ENCODE data around the gene JAK1. TPM values are rescaled to one million over a fixed set of nuclear protein-coding genes. Genes with fewer than 3 reads are reported as not detected.
"Not testable (repeated sequence)": the region's sequence is repeated elsewhere in the genome, so short reads cannot be mapped to it uniquely, and the experiment has no call there.

JAK1 gene
- total RNA-seq, 1 donor from 2014 or later = 55.8 TPM

GRCh38 chr1:64935551-64936155 is 30.7 kb downstream of the JAK1 start:
- DNase-seq (ENCODE audit: low read depth) = no peak
- no peak for TF ChIP-seq CTCF (IDR thresholded peaks at IDR 0.05; ENCODE audit: insufficient read depth, low read length, severe bottlenecking)
- H3K36me3 ChIP-seq (ENCODE audit: control insufficient read depth, insufficient read depth, low read length) = no peaks in the 10 kb centered on the region
- no peak for FAIRE-seq
- no peaks in the 10 kb centered on the region for H3K27me3 ChIP-seq (ENCODE audit: control insufficient read depth, insufficient read depth, low read length)
- no peak overlapping the region for H3K4me3 ChIP-seq (ENCODE audit: low read depth, low read length)

- no peaks in the 10 kb centered on the region for H3K36me3 ChIP-seq (ENCODE audit: control insufficient read depth, insufficient read depth, low read length)
- TF ChIP-seq CTCF (IDR thresholded peaks at IDR 0.05; ENCODE audit: insufficient read depth, low read length, severe bottlenecking) = no peak
- FAIRE-seq = no peak
- no peak for DNase-seq (ENCODE audit: low read depth)
- H3K27me3 ChIP-seq (ENCODE audit: control insufficient read depth, insufficient read depth, low read length) = no peaks in the 10 kb centered on the region
- no peak overlapping the region for H3K4me3 ChIP-seq (ENCODE audit: low read depth, low read length)
Measured at GRCh38 chr1:64934878-64935275, 31.5 kb downstream of the JAK1 start.

GRCh38 chr1:64934115-64934877 is 32.1 kb downstream of the JAK1 start:
- peak; percentile 62 for DNase-seq (ENCODE audit: low read depth)
- no peak overlapping the region for H3K4me3 ChIP-seq (ENCODE audit: low read depth, low read length)
- TF ChIP-seq CTCF (IDR thresholded peaks at IDR 0.05; ENCODE audit: insufficient read depth, low read length, severe bottlenecking) = no peak
- FAIRE-seq = no peak
- H3K36me3 ChIP-seq (ENCODE audit: control insufficient read depth, insufficient read depth, low read length) = no peaks in the 10 kb centered on the region
- H3K27me3 ChIP-seq (ENCODE audit: control insufficient read depth, insufficient read depth, low read length) = no peaks in the 10 kb centered on the region

- no peaks in the 10 kb centered on the region for H3K36me3 ChIP-seq (ENCODE audit: control insufficient read depth, insufficient read depth, low read length)
- FAIRE-seq (no peak), DNase-seq (ENCODE audit: low read depth) (no peak)
Measured at GRCh38 chr1:64933296-64934070, 32.9 kb downstream of the JAK1 start.

GRCh38 chr1:64932962-64933295 is 33.4 kb downstream of the JAK1 start:
- Histone ChIP-seq H3K27me3 (ENCODE audit: control insufficient read depth, insufficient read depth, low read length) (no peaks in the 10 kb centered on the region), H3K4me3 (ENCODE audit: low read depth, low read length) (no peak overlapping the region), H3K36me3 (ENCODE audit: control insufficient read depth, insufficient read depth, low read length) (no peaks in the 10 kb centered on the region)
- no peak for TF ChIP-seq CTCF (IDR thresholded peaks at IDR 0.05; ENCODE audit: insufficient read depth, low read length, severe bottlenecking)
- DNase-seq (ENCODE audit: low read depth) (no peak), FAIRE-seq (no peak)

More at GRCh38 chr1:64933296-64934070, 32.9 kb downstream of the JAK1 start:
- Histone ChIP-seq H3K4me3 (ENCODE audit: low read depth, low read length) (no peak overlapping the region), H3K27me3 (ENCODE audit: control insufficient read depth, insufficient read depth, low read length) (no peaks in the 10 kb centered on the region)
- no peak for TF ChIP-seq CTCF (IDR thresholded peaks at IDR 0.05; ENCODE audit: insufficient read depth, low read length, severe bottlenecking)

GRCh38 chr1:64930640-64931039 is 35.7 kb downstream of the JAK1 start:
- DNase-seq (ENCODE audit: low read depth); H3K27me3 ChIP-seq (ENCODE audit: control insufficient read depth, insufficient read depth, low read length); FAIRE-seq; H3K36me3 ChIP-seq (ENCODE audit: control insufficient read depth, insufficient read depth, low read length); H3K4me3 ChIP-seq (ENCODE audit: low read depth, low read length): not testable (repeated sequence)

All from bronchial epithelial cell (primary cell).